Measurements from ENCODE around the gene KDM8.
"Not testable (repeated sequence)": the region's sequence is repeated elsewhere in the genome, so short reads cannot be mapped to it uniquely, and the experiment has no call there.

The KDM8 gene

DNA sequence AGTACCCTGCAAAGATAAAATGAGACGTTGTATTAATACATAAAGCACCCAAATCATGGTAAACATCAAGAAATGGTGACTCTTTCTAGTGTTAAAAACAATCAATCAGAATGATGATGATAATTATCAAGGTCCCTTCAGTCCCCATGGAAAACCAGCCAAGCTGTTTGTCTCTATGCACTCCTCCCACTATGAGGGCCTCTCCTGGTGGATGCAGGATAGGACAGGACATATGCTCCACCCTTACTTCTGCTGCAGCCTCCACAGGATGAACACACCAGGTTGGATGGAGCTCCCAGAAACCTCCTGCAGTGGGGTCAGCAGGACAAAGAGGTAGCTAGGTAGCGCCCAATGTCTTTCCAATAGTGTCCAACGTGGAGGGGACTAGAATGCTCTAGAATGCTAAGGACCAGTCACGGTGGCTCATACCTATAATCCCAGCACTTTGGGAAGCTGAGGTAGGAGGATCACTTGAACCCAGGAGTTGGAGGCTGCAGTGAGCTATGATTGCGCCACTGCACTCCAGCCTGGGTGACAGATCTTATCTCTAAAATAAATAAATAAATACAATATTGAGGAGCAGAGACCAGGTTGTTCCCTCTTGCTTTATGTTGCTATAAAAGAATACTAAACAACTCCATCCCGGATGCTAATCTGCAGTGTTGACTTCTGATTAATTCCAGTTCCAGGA is 9.9 kb upstream of the KDM8 start:
- no peak for DNase-seq

DNA sequence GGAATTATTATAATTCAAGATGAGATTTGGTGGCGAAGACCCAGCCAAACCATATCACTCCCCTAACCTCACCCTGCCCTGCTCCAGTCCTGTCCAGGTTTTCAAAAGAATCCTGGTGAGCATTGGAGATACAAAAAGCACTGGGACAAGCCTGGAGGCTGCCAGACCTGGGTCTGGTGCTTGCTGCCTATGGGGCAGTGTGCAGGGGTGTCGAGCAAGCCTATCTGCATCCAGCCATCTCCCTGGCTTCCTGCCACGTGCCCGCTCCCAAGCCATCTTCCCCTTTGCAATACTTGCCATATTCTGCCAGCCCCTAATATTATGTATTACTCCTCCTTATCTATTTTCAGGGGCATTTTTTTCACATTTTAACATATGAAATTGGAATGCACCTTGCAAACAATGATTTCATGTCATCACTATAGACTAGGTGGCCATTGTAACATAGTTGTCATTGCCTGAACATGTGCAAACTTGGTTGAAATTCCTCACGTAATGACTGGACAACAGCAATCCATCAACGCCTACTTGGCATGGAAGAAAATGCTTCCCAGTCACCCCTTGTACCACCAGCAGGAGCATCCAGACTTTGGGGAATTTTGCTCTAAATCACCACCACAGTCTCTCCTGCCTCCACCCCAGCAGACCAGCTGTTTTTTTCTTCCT is 8.1 kb upstream of the KDM8 start:
- DNase-seq = no peak

DNA sequence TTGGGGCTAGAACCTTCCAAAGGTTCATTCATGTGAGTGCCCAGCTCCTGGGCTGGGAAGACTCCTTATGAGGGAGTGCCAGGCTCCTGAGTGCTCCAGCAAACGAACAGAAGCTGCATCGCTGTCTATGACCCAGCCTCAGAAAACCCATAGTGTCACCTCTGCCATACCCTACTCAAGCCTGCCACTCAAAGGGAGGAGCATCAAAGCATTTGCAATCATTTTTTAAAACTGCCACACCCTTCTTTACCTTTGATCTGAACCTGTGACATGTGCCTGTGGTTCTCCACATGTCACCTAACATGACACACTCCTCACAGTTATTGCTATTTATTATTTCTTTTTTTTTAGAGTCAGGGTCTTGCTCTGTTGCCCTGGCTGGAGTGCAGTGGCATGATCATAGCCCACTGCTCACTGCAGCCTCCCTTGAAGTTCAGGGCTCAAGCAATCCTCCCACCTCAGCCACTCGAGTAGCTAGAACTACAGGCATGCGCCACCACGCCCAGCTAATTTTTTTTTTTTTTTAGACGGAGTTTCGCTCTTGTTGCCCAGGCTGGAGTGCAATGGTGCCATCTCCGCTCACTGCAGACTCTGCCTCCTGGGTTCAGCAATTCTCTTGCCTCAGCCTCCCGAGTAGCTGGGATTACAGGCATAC is 7.3 kb upstream of the KDM8 start:
- DNase-seq = no peak

DNA sequence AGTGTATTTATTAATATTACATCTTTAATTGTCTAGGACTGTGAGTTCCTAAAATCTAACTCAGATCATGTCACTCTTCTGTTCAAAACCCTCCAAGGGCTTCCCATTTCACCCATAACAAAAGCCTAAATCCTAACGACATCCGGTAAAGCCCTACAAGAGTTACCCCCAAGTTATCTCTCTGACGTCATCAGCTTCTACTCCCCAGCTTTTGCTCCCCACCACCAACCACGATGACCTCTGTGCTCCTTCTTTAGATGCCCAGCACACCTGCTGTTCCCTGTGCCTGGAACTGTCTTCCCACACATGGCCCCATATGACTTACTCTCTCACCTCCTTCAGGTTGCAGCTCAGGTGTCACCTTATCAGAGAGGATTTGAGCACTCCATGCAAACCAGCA is 6.3 kb upstream of the KDM8 start:
- DNase-seq = no peak

DNA sequence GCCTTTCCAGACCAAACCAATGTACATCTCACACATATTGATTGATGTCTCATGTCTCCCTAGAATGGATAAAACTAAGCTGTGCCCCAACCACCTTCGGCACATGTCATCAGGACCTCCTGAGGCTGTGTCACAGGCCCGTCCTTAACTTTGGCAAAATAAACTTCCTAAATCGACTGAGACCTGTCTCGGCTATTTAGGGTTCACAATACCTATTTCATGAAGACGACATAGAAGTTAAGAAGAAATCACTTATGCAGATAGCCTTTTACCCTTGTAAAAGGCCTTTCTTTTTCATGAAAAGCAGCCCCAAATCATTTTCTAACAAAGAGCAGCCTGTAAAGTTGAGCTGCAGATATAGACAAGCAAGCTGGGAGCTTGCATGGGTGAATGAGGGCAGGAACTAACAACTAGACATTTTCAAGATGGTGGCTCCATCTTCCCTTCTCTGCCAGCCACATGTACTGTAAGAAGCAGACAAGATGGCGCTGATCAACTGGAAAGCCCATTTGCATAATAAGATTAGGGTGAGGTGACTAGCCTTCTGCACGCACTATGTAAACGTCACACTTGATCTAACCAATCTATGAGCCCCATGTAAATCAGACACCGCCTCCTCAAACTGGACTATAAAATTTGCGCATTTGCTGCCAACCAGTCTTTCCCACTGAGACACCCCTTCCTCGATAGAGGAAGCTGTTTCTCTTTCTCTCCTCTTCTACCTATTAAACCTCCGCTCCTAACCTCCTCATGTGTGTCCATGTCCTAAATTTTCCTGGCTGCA is 4.7 kb upstream of the KDM8 start:
- no peak for DNase-seq

DNA sequence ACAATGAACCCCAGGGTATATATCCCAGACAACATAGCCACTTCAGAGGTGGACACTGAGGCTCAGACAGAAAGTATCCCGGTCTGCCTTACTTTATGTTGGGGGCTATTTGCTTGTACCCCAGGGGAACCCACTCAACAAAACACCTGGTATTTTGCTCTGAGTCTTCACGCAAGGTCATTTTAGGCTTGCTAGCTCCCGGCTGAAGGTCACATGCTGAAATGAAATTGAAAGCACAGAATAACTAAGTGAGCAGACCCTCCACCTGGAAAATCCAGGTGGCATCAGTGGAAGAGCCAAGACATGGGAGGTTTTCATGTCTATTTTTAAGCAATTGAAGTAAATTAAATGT is 4.1 kb upstream of the KDM8 start:
- DNase-seq = no peak

DNA sequence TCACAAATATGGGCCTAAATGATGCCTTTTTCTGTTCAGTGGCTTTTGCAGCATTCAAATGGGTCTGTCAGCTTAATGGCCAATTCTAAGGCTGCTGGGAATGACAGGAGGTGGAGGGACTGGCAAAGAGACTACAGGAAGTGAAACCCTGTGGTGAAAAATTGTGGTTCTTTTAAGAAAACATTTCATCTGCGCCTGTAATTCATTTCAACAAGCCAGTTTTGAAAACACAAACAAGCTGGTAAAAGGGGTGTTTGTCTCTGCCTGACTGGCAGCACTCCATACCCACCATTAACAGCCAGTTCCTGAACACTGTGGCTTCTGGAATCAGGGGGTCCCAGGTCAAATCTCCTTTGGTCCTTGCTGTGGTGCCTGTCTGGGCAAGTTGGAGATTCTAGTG is 3.6 kb upstream of the KDM8 start:
- DNase-seq = peak; percentile 28

DNA sequence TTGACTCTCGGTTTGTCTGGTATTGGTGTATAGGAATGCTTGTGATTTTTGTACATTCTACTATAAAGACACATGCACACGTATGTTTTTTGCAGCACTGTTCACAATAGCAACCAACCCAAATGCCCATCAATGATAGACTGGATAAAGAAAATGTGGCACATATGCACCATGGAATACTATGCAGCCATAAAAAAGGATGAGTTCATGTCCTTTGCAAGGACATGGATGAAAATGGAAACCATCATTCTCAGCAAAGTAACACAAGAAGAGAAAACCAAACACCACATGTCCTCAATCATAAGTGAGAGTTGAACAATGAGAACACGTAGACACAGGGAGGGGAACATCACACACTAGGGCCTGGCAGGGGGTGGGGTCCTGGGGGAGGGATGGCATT is 2.4 kb upstream of the KDM8 start:
- DNase-seq = not testable (repeated sequence)

DNA sequence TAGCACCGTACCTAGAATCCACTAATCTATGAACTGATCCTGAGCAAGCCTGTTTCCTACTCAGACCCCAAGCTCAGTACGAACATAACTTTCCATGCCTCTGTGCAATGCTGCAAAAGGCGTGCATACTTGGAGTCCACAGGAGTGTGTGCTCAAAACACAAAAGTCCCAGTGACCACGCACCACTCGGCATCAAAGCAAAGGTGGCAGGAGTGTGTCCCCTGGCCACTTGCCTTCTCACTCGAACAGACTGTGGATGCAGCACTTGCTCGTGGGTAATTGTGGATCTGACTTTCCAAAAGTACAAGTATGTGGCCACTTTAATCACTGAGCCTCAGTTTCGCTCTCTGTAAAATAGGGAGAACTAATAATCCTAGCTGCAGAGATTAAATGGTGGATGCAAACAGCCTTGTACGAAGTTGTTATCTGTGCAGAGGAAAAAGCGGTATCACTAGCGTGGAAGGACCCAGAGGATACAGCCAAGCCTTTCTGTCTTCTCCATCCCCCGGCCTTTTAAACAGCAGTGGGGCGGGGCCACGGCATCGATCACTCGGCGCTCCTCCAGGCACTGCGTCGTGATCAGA is 311 bp upstream of the KDM8 start:
- no peak for DNase-seq

DNA sequence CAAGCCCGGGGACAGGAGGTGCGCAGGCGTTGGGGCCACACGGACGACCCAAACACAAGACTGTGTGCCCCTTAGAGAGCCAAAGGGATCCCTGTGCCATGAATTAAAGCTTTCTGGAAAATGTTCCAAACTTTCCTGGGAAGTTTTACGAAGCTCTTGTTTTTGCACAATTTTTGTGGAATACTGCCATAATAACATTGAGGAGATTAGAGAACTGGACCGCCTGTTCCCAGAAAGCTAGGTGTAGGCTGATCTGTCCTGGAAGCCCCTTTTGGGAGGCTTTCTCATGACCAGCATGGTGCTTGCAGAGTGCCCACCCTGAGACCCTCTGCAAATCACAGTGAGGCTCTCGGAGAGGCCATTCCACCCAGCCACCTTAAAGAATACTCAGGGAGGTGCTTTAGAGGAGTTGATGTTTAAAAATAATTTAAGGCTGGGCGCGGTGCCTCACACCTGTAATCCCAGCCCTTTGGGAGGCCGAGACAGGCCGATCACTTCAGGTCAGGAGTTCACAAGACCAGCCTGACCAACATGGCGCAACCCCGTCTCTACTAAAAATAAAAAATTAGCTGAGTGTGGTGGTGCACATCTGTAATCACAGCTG is 1.1 kb downstream of the KDM8 start:
- no peak for DNase-seq

DNA sequence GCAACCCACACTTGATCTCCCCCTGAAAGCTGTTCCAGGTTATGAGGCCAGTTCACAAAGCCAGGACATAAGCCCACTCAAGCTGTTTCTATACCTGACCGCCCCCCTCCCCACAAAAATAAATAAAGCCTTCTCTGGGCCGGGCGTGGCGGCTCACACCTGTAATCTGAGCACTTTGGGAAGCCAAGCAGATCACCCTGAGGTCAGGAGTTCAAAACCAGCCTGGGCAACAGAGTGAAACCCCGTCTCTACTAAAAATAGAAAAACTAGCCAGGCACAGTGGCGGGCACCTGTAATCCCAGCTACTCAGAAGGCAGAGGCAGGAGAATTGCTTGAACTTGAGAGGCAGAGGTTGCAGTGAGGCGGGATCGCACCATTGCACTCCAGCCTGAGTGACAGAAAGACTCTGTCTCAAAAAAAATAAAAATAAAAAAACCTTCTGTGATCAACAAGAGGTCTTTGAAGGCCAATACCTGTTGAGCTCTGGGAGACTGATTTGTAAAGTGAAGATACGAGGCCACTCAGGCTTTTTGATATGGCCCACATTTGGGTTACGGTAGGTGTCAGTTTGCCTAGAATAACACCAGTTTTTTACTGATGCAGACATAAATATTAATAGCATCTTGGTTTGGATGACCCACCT is 2.2 kb downstream of the KDM8 start:
- DNase-seq = no peak

DNA sequence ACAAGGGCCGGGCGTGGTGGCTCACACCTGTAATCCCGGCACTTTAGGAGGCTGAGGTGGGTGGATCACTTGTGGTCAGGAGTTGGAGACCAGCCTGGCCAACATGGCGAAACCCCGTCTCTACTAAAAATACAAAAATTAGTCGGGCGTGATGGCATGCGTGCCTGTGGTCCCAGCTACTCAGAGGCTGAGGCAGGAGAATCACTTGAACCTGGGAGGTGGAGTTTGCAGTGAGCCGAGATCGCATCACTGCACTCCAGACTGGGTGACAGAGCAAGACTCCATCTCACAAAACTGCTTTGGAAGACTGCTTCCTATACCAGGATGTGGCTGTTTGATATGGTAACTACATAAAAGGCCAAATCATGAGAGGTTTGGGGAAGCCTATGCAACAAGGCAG is 3.8 kb downstream of the KDM8 start:
- not testable (repeated sequence) for DNase-seq

DNA sequence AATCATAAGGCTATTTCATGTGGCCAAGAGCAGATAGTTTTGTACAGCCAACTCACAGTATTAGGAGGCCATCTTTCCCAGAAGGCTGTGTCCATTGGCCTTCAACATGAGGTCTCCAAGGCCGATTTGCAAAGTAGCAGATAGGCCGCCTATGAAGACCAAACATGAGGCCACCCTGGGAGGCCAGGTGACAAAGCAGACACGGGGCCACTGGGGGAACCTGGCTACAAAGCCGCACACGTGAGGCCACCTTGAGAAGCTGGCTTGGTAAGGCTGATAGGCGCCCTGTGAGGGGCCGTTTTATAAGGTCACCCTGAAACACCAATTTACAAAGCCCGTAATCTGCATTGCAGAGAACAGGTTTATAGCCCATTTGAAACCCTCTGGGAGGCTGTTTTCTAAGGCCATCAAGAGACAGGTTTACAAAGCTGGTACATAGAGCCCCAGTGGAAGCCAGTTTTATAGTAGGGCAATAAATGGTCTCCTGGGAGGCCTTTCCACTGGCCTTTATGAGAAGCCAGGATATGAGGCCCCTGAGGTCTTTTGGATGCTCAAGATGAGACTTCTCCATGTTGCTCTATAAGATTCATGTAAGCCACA is 4.9 kb downstream of the KDM8 start:
- DNase-seq = no peak

DNA sequence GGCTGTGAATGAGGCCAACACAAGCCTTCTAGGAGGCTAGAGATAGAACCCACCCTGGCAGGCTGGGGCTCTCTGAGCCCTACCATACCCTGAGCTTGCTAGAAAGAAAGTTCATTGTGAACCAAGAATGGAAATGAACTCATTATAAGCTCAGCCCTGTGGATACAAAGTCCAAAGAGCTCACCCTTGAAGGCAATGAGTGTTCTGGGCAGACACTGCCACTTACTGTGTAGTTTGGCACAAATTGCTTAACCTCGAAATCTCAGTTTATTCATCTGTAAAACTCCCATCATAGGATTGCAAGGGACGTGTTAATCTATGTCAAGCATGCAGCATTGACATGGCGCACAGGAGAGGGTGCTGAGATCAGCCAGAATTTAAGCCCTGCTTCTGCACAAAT is 5.5 kb downstream of the KDM8 start:
- DNase-seq = no peak

DNA sequence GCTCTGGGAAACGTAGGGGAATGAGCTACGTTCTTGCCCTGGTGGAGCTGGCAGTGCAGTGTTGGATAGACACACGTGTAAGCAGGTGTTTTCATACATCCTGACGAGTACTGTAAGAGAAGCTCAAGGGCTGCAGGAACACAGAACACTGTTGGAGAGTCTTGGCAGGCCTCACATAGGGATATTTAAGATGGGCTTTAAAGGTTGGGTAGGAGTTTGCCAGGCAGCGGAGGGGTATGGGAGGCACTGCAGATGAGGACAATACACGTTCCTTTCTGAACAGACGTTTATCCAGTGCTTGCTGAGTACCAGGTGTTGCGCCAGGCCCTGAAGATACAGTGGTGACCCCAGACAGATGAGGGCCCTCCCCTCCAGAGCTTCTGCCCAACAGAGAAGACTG is 6.3 kb downstream of the KDM8 start:
- DNase-seq = no peak

DNA sequence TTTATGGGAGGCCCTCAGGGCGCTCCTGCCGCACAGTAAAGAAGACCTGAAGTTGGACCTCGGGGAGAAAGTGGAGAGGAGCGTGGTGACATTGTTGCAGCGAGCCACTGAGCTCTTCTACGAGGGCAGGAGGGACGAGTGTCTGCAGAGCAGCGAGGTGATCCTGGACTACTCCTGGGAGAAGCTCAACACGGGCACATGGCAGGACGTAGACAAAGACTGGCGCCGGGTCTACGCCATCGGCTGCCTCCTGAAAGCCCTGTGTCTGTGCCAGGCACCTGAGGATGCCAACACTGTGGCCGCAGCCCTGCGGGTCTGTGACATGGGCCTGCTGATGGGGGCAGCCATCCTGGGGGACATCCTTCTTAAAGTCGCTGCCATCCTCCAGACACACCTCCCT is 6.8 kb downstream of the KDM8 start:
- DNase-seq = no peak

DNA sequence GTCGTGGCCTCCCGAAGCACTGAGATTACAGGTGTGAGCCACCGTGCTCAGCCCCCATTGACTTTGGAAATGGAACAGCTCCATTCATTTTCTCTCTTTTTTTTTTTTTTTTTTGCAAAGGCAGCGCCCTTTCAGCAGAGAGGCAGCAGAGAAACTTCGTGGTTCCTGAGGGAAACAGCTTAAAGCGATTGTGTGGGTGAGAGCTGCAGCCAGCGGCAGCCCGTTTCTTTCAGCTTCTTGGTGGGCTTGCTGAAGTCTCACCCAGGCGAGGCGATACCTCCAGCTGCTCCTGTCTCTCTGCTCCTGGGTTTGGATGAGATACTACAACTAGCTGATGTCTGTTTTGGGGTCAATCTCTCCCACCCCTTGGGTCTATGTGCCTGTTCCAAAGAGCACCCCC is 7.7 kb downstream of the KDM8 start:
- DNase-seq = no peak

DNA sequence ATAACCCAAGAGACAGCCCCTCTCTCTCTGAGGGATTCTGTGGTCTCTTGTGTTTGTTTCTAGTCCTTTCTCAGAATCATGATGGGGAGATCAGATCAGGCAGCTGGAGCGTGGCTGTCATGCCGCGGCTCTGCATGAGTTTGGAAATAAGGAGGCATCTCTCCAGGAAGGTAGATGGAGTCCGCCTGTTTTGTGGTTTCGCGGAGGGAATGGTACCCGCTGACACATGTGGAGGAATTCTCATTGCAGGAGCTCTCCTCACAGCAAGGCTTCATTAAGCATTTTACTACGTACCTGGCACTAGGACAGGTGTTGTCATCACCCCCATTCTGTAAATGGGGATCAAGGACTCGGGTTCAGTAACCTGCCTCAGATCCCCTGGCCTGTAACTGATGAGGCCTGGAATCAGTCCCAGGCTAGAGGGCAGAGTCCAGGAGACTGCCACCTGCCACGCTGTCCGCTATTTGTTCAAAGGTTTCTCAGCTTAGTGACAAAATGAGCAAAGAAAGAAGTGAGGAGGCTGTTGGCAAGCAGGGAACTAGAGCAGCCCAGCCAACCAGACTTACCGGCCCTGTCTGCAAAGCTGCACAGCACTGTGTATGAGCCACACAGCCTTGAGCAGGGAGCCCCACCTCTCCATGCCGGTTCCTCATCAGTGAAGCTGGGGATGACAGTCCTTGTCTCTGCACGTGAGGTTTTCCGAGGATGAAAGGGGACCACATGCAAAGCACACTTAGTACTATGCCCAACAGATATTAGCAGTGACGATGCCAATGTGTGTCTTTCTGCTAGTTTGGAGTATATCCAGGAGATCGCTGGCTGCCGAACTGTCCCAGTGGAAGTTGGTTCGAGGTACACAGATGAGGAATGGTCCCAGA is 11.0 kb downstream of the KDM8 start:
- no peak for DNase-seq

DNA sequence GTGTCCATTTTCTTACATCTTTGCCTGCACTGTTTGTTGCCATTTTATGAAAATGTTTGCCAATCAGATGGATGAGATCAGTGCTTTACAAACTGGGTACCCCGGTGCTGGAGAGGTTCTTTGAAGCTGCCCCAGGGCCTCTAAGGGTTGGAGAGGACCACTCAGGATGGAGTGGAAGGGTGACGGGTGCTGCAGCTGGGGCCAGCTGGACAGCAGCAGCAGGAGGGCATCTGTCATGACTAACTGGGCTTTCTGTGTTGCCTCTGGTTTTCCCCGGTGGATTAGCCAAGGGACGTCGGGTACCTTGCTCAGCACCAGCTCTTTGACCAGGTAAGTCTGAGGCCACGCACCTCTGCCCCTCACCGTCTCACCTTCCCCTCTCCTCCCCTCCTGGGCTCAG is 12.3 kb downstream of the KDM8 start:
- no peak for DNase-seq

DNA sequence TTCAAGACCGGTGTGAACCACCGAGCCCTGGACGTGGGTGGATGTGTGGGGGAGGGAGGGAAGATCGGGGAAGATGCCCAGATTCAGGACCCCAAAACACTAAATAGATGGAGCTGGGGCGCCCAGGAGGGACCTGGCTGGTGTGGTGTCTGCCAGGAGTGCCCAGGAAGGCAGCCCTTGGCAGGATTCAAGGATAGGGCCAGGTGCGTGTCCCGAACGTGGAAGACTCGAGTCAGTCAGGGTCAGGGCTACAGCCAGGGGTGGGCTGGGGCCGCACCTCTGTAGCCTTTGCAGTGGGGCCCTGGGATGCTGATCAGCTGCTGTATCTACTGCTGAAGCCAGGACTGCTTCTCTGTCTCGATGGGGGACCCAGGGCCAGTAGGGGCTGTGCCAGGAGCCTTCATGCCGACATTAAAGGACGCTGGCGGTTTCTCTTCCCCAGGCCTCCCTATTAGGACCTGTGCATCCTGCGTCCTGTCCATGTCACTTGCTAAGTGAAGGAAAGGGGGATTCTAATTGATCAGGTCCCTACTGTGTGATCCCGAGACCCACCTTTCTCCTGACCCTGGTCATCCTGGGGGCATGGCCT is 13.1 kb downstream of the KDM8 start:
- no peak for DNase-seq

DNA sequence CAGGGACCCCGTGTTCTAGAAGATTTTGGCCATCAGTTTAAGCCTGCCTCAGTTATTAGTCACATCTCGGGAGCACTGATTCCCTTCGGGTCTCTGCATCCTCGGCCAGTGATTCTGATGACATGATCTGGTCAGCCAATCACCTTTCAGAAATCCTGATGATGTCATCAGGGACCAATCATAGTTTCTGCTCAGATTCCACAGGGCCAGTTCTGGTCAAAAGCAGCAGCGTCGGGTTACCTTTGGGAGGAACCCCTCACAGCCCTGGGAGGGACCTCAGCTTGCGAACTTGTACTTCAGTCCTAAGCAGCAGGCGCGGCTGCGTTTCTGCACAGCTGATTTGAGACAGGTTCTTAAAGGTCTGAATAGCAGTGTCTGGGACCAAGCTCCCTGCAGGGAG is 13.9 kb downstream of the KDM8 start:
- DNase-seq = no peak

All from GF-D8 (cell line).